Measurements from ENCODE around the gene CDR2L.
"Not testable (repeated sequence)": the region's sequence is repeated elsewhere in the genome, so short reads cannot be mapped to it uniquely, and the experiment has no call there.

CDR2L gene

DNA sequence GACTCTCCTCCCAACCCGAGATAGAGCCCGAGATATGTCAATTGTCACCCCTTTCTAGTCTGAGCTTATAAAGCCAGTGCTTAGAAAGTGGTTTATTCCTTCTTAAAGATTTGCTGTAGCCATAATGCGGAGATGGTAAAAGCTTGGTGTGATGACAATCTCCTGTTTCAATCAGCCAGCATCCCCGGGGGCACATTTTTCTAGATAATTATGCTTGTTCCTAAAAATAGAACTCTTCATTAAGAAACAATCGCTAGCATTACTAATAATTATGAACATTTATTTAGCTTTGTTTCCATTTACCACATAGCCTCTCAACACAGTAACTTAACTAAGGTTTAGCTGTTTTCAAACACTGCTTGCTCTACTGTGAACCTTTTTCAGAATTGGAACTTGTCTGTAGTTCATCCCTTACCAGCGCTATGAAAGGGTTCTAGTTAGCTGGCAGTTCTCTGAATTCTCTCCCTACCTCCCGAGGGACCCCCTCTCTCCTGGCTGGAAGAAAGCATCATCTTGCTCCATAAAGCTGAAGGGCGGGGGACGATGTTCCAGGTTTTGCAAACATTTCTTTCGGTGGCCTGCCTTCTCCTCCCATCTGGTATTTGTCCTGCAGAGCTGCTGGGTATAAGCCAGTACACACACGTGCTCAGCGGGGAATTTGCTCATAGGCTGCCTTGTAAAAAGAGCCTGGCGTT is 24.1 kb downstream of the CDR2L start:
- FAIRE-seq = no peak

DNA sequence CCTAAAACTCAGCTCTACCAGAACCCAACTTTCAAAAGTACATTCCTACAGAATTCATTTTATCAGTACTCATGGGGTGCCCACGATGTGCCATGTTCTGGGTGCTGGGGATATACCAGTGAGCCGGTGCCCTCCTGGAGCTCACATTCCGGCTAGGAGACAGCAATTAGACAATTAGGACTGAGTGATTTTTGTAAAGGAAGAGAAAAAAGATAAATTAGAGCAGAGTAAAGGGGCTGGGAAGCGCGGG is 24.6 kb downstream of the CDR2L start:
- no peak for FAIRE-seq

DNA sequence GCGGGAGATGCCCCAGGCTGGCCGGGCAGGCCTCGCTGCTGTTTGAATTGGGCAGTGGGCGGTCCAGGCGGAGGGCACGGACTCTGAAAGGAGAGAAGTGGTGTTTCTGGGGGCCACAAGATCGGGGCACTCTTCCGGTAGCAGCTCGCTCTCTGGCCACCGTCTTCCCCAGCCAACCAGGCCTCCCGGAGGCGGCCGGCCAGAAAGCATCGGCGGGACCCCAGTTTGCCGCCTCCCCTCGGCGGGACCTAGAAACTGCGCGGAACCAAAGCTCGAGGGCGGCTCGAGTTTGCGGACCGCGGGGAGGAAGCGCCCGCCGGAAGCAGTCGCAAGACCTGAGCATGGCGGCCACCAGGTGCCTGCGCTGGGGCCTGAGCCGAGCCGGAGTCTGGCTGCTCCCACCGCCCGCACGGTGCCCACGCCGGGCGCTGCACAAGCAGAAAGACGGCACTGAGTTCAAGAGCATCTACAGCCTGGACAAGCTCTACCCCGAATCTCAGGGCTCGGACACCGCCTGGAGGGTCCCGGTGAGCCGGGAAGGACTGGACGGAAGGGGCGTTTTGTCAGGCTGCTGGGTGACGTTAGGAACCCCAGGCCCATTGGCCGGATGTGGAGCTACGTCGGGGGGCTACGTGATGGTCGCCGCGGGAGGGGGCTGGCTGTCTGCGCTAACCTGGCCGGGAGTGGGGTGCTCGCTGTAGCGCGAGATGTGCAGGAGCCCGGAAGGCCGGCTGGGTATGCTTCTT is 25.1 kb downstream of the CDR2L start, which contains the start of gene MRPL58:
TSS of gene MRPL58 (plus strand) at position 325 of the 746 bp plus-strand sequence. CDS start at position 342, 17 bp downstream.
- no peak for FAIRE-seq

DNA sequence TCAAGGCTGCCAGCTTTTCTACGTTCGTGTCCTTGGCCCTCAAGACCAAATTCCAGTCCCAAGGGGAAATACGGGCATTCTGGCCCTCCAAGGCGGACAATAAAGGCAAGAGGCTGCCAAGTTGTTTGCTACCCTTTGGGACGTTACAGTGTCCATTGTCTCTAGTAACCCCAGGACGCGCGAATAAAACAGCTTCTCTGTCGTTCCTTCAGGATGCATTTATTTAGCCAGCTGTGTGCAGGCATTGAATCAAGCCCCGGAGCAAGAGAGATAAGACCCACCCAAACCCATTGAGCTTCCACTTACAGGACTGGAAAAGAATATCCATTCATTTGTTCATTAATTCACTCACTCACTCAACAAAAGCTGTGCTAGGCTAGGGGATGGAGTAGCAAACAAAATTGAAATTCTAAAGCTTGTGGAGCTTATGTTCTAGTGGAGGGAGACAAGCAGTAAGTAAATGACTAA is 25.7 kb downstream of the CDR2L start:
- no peak for FAIRE-seq

DNA sequence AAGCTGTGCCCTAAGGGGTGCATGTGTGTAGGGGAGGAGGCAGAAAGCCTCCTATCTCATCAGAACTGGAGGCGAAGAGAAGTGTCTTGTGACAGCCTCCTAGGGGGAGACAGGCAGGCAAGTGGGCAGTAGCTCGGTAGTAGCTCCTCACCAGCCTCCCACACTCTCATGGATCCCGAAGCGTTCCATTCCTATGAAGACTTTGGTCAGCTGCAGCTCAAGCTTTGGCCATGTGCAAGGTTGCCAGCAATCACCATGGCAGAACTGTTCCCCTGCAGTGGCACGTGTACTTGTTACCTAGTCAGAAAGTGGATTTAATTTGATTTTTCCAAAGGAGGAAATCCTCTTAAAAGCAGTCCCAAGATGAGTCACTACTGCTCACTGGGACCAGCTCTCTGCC is 31.7 kb downstream of the CDR2L start:
- no peak for FAIRE-seq

GRCh38 chr17:75019710-75020109 is 32.3 kb downstream of the CDR2L start:
- FAIRE-seq = no peak

GRCh38 chr17:75020331-75021110 is 33.1 kb downstream of the CDR2L start:
- FAIRE-seq = no peak

- FAIRE-seq = no peak
Observed at GRCh38 chr17:75024686-75025397, 37.4 kb downstream of the CDR2L start.

- FAIRE-seq = not testable (repeated sequence)
Observed at GRCh38 chr17:75025398-75025734, 37.9 kb downstream of the CDR2L start.

- not testable (repeated sequence) for FAIRE-seq
Observed at GRCh38 chr17:75026650-75027049, 39.2 kb downstream of the CDR2L start.

GRCh38 chr17:75030161-75030560 is 42.7 kb downstream of the CDR2L start:
- no peak for FAIRE-seq

DNA sequence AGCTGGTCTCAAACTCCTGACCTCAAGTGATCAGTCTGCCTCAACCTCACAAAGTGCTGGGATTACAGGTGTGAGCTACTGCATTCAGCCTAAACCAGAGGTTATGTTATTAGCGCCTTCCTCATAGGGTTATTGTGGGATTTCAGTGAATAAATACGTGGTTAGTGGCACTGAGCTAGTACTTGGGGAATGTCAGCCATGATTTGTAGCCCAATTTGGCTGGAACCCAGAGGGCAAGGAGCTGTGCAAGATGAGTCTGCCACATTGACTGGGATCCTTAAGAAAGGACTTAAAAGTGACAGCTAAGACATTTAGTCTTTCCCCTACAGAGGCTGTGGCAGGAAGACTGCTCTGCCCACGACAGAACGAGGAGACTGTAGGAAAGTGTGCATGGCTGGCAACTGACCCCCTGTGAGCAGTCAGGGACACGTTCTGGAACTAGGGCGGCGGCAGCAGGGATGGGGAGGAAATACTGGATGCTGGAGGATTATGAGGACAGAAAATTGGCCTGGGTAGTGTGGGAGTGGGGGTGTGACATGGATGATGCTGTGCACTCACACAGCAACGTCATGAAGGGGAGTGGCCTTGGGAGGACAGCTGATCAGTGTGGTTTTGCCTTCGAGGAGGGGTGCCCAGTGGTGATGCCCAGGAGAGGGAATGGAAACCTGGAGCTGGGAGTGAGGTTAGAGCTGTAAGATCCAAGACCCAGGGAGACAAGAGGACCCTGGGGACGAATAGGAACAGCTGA is 44.7 kb downstream of the CDR2L start:
- no peak for FAIRE-seq

DNA sequence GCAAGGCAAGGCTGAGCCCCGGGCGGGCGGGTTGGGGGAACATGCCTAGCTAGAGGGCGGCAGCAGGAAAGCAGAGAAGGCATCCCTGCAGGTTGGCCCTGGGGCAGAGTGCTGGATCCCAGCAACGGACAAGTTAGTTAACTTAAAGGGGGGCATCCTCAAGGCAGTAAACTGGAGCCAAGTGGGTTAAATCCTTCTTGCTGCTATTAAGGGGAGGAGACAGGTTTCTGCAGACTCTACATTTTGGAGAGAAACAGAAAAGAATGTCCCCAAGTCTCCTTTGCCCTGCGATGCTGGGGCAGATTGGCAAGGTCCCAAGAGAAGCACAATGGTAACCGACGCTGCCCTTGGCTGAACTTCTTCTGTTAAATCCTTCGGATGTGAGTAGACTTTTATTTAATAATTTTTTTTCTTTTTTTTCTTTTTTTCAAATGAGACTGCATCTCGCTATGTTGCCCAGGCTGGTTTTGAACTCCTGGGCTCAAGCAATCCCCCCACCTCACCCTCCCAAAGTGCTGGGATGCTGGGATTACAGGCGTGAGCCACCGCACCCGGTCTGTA is 45.4 kb downstream of the CDR2L start:
- no peak for FAIRE-seq

DNA sequence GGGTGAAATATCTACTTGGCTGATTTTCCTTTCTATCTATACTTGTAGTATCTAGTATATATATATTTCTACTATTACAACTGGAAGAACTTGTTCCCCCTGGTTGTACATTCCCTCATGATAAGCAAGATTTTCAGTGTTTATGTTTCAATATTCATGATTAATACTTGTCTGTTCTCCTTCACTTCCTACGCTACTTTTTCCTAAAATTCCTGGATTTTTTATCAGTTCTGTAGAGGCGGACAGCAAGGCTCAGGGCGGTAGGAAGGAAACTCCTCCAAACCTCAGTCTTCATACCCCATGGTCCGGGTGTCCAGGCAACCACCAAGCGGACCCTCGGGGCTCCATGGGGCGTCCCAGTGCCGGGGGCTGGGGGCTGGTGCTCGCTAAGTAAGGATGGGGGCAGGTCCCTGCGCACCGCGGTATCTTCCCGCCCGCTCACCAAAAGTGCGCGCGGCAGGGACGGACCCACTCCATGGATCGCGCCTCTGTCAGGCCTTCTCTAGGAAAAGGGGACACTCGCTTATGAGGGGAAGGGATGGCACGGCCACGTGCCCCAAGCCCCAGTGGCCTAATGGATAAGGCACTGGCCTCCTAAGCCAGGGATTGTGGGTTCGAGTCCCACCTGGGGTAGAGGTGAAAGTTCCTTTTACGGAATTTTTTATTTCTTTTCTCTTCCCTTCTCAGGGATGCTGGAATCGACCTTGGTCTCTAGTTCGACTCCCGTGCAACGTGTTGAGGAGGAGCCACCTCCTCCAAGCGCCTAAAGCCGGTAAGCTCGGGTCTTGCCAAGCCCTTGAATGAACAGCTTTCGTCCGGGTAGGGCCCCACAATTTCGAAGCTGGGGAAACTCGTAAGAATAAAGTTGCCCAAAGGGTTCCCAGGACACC is 46.2 kb downstream of the CDR2L start:
- FAIRE-seq = no peak

DNA sequence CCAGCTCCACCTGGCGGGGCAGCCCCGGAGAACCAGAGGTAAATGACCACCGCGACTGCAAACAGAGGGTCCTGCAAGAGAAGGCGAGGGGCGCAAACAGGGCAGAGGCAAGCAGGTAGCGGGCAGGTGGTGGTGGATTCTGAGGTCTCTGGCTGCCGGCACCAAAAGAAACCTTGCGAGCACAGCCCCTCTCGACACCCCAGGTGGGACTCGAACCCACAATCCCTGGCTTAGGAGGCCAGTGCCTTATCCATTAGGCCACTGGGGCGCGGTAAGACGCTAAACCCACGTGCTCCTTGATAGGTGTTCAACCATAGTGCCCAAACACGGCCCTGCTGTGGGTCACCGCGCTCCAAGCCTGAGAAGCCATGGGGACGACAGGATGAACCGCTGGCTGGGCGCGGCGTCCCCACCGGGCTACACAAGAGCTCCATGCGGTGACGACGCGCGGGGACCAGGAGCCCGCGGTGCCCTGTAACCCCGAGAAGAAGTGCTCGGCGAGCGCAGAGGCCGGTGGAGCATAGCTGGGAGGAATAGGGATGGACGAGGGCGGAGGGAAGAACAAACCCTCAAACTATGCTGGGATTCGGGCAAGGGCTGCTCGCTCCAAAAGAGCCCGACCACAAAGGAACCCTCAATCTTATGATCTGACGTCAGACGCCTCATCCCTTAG is 46.9 kb downstream of the CDR2L start:
- FAIRE-seq = no peak

- FAIRE-seq = no peak
Observed at GRCh38 chr17:75036643-75037268, 49.3 kb downstream of the CDR2L start.

GRCh38 chr17:75039238-75039637 is 51.8 kb downstream of the CDR2L start:
- FAIRE-seq = no peak

GRCh38 chr17:75041656-75042280 is 54.3 kb downstream of the CDR2L start:
- FAIRE-seq = no peak

DNA sequence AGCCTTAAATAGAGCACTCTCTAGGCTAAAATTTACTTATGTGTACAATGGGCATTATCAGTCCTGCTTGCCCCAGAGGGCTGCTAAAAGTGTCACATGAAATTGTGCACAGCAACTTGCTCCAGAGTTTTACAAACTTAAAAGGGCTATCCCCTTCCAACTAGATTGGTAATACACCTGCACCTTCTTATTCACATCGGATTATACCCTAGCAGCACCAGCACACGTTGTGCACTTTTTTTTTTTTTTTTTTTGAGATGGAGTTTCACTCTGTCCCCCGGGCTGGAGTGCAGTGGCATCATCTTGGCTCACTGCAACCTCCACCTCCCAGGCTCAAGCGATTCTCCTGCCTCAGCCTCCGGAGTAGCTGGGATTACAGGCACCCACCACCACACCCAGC is 56.4 kb downstream of the CDR2L start:
- not testable (repeated sequence) for FAIRE-seq

GRCh38 chr17:75044716-75045115 is 57.3 kb downstream of the CDR2L start:
- no peak for FAIRE-seq

All from TTC549 (cell line).